ENCODE measurements around the gene C9orf72.
A peak's percentile ranks its signal among the peaks of the same experiment; 100 is the strongest.

- TF ChIP-seq CTCF (IDR thresholded peaks at IDR 0.05) (peak in 1 of 12 donors; percentile 4), POLR2A (IDR thresholded peaks at IDR 0.05) (peak in 1 of 2 donors; percentile 69)
Measured at GRCh38 chr9:27573634-27574590, 631 bp upstream of the C9orf72 start.
